Neural crest cell (in vitro differentiated cells): Measurements from ENCODE around the gene SEMA3B. TPM values are rescaled to one million over a fixed set of nuclear protein-coding genes. Genes with fewer than 3 reads are reported as not detected.

ENCODE experiments used
- DNase-seq: peaks from one replicate; pipeline ENCODE4 v3.0.0; 2021; ENCODE audit warnings: low read depth, mixed read lengths, low spot score
- H3K27ac Mint-ChIP-seq: one replicate; pipeline ENCODE4 v1.8.0; 2021; ENCODE audit warnings: mild to moderate bottlenecking, mixed read lengths; ENCODE audit not compliant: unreplicated experiment
- H3K27me3 Mint-ChIP-seq: 2 replicates; pipeline ENCODE4 v1.8.0; 2021; ENCODE audit warnings: low read depth, mild to moderate bottlenecking, mixed read lengths
- H3K36me3 Mint-ChIP-seq: 2 replicates; pipeline ENCODE4 v1.8.0; 2021; ENCODE audit warnings: low read depth, mild to moderate bottlenecking, mixed read lengths
- H3K4me1 Mint-ChIP-seq: 2 replicates; pipeline ENCODE4 v1.8.0; 2021; ENCODE audit warnings: mixed read lengths
- H3K4me3 Mint-ChIP-seq: one replicate; pipeline ENCODE4 v1.8.0; 2021; ENCODE audit warnings: mild to moderate bottlenecking, mixed read lengths
- H3K9me3 Mint-ChIP-seq: 2 replicates; pipeline ENCODE4 v1.8.0; 2021; ENCODE audit warnings: mixed read lengths
- total RNA-seq: library from RNA; stranded (reverse); gene quantifications from 2 replicates; pipeline ENCODE4 v1.2.1, GENCODE V29; 2021
- TF ChIP-seq, protein P1 (sequence below): fragments of 200-600 bp; sonication (generic); conservative IDR thresholded peaks from 2 replicates; pipeline ENCODE4 v1.5.0; 2021; ENCODE audit warnings: antibody characterized with exemption, mild to moderate bottlenecking

Gene SEMA3B
- total RNA-seq, 1 donor from 2014 or later, result 2.9 TPM

DNA sequence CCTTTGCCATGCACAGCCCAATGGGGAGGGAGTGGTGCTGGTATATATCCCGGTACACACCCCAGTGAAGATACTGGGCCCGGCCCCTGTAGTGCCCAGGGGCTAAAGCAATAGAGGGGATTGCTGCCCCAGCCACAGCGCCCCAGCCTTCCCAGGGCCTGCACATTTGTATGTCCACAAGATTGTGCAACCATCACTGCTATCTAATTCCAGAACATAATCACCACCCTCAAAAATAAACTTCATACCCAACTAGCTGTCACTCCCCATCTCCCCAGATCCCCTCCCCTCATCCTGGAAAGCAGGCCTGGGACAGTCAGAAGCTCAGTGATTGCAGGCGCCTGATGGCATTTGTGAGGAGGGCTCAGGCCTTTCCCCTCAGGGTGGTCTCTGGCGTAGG lies 19.5 kb upstream of the SEMA3B start:
- no peak overlapping the region for H3K4me3 Mint-ChIP-seq
- H3K9me3 Mint-ChIP-seq, result no peaks in the 10 kb centered on the region
- H3K4me1 Mint-ChIP-seq, result peaks cover 32% of the 10 kb centered on the region
- H3K27me3 Mint-ChIP-seq, result no peaks in the 10 kb centered on the region
- no peak for DNase-seq
- TF ChIP-seq, protein P1, sequence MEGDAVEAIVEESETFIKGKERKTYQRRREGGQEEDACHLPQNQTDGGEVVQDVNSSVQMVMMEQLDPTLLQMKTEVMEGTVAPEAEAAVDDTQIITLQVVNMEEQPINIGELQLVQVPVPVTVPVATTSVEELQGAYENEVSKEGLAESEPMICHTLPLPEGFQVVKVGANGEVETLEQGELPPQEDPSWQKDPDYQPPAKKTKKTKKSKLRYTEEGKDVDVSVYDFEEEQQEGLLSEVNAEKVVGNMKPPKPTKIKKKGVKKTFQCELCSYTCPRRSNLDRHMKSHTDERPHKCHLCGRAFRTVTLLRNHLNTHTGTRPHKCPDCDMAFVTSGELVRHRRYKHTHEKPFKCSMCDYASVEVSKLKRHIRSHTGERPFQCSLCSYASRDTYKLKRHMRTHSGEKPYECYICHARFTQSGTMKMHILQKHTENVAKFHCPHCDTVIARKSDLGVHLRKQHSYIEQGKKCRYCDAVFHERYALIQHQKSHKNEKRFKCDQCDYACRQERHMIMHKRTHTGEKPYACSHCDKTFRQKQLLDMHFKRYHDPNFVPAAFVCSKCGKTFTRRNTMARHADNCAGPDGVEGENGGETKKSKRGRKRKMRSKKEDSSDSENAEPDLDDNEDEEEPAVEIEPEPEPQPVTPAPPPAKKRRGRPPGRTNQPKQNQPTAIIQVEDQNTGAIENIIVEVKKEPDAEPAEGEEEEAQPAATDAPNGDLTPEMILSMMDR, result no peak
- no peaks in the 10 kb centered on the region for H3K36me3 Mint-ChIP-seq
- H3K27ac Mint-ChIP-seq, result no peak overlapping the region

DNA sequence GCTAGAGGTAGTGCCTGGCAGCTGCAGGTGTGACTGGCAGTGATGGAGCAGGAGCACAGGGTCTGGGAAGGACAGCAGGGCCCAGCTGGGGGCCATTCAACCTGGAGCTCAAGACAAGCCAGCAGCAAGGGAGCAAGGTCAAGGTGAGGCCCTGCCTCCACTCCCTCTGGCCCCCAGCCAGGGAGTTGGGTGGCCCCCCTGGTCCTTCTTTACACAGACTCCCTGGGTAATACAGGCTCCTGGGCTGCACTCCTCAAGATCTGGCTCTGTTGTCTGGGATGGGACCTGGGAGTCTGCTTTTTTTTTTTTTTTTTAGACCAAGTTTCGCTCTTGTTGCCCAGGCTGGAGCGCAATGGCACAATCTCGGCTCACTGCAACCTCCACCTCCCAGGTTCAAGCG lies 18.4 kb upstream of the SEMA3B start:
- H3K4me1 Mint-ChIP-seq, result peaks cover 25% of the 10 kb centered on the region
- no peak for DNase-seq
- H3K9me3 Mint-ChIP-seq, result no peaks in the 10 kb centered on the region
- TF ChIP-seq, protein P1, result no peak
- no peak overlapping the region for H3K27ac Mint-ChIP-seq
- H3K4me3 Mint-ChIP-seq, result no peak overlapping the region
- no peaks in the 10 kb centered on the region for H3K27me3 Mint-ChIP-seq
- no peaks in the 10 kb centered on the region for H3K36me3 Mint-ChIP-seq

- Mint-ChIP-seq H3K9me3 (no peaks in the 10 kb centered on the region), H3K36me3 (no peaks in the 10 kb centered on the region), H3K27ac (no peak overlapping the region), H3K4me1 (peaks cover 18% of the 10 kb centered on the region), H3K27me3 (no peaks in the 10 kb centered on the region), H3K4me3 (peak overlapping the region; percentile 59)
- TF ChIP-seq, protein P1, result no peak
- DNase-seq, result no peak
These were observed 17.7 kb upstream of the SEMA3B start for GRCh38 chr3:50251220-50251619.

DNA sequence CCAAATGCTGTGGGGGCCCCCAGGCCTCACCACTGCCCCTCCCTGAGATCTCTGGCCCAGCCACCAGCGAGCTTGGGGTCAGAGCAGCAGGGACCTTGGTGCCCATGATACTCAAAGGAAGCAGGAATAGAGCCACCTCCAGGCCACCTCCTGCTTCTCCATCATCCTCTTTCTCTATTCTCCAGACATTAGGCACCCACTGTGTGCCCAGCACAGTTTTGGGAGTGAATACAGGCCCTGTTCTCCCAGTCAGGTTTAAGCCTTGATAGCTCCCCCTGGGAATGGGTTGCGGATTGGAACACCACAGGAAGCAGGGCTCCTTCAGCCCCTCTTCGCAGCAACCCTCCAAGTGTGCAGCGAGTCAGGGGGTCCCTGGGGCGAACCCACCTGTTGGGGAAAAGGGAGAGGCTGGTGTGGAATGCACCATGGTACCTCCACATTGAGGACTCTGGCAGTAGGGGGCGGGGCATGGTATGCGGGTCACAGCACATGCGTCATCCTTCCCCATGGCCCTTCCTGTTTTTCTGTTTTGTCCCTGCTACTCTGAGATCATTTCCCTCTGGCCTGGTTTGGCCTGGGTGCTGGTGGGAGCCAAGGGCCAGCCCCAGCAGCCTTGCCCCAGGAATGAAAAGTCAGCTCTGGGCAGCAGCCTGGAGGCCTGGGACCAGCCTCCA lies 14.2 kb upstream of the SEMA3B start:
- Mint-ChIP-seq H3K9me3 (no peaks in the 10 kb centered on the region), H3K27me3 (no peaks in the 10 kb centered on the region), H3K27ac (peak overlapping the region; percentile 86), H3K4me3 (peak overlapping the region; percentile 23), H3K36me3 (peaks cover 5% of the 10 kb centered on the region), H3K4me1 (peaks cover 30% of the 10 kb centered on the region)
- no peak for DNase-seq
- TF ChIP-seq, protein P1, result no peak

- peaks cover 5% of the 10 kb centered on the region for H3K36me3 Mint-ChIP-seq
- no peaks in the 10 kb centered on the region for H3K27me3 Mint-ChIP-seq
These were observed 13.7 kb upstream of the SEMA3B start for GRCh38 chr3:50255251-50255615.

More at GRCh38 chr3:50255251-50255615, 13.7 kb upstream of the SEMA3B start:
- Mint-ChIP-seq H3K9me3 (no peaks in the 10 kb centered on the region), H3K4me1 (peaks cover 32% of the 10 kb centered on the region), H3K27ac (no peak overlapping the region), H3K4me3 (no peak overlapping the region)
- no peak for DNase-seq
- TF ChIP-seq, protein P1, result no peak
